ENCODE data around the gene NUP85. TPM values are rescaled to one million over a fixed set of nuclear protein-coding genes. Genes with fewer than 3 reads are reported as not detected.

Gene NUP85
- total RNA-seq, 1 experiment from 2014 or later, result 141 TPM

- peaks cover 32% of the 10 kb centered on the region for H3K4me1 ChIP-seq (ENCODE audit: control insufficient read depth, insufficient read depth, low read length)
- in situ Hi-C loops (cut with HindIII; ENCODE audit: low pct_unique_long_range_greater_than_20kb, low sequenced_read_pairs), result no loop called here
- no TSS peak for BruUV-seq (replicated peaks)
- no peaks in the 10 kb centered on the region for H3K27me3 ChIP-seq (ENCODE audit: control insufficient read depth, insufficient read depth, low read length)
- H3K9me3 ChIP-seq (ENCODE audit: control insufficient read depth, insufficient read depth, low read depth, low read length), result no peaks in the 10 kb centered on the region
- no peaks in the 10 kb centered on the region for H3K36me3 ChIP-seq (ENCODE audit: control insufficient read depth, insufficient read depth, low read length)
- peak overlapping the region; percentile 71 for H3K27ac ChIP-seq (ENCODE audit: low read length)
- peak; percentile 52 for DNase-seq (ENCODE audit: low read depth, low spot score)
- intact Hi-C loops (cut with micrococcal nuclease; ENCODE audit: unreplicated experiment), result no loop called here
- H3K4me3 ChIP-seq (ENCODE audit: low read depth in 2 of 2, low read length in 2 of 2), result no peak overlapping the region
- ATAC-seq, result peak; percentile 80
- TF ChIP-seq POLR2AphosphoS5 (IDR thresholded peaks at IDR 0.05; ENCODE audit: low read depth, low read length), result peak; percentile 39; the same call in 1 of the 2 replicates
- TF ChIP-seq TCF7L2 (IDR thresholded peaks at IDR 0.05; ENCODE audit: low read depth, low read length), result no peak
- ChIA-PET POLR2A (interaction anchor here (0.7 kb wide), 1 partner anchor 49 kb away, joined by 3 read pairs; no protein-coding TSS in a partner anchor), CTCF (interaction anchor here (0.5 to 0.8 kb wide), 2 partner anchors 46 to 104 kb away, joined by 3 read pairs; no protein-coding TSS in a partner anchor)
These were observed 46.1 kb upstream of the NUP85 start for GRCh38 chr17:75159196-75160031.

DNA sequence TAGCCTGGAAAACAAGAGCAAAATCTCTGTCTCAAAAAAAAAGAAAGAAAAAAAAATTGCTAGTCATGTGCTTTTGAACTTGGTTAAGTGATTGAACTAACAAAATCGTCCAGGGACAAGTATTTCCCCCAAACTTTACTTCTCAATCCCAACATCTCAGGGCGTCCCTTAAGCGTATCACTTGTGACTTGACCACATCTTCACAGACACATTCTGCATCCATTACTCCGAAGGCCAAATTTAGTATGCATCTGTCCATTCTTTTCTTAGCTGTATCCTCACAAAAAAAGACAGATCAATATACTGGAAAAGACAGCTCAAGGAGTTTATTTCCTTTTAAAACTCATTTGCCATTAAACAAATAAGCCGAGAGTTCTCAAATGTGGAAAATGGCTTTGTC is 45.3 kb upstream of the NUP85 start:
- Histone ChIP-seq H3K27me3 (ENCODE audit: control insufficient read depth, insufficient read depth, low read length) (no peaks in the 10 kb centered on the region), H3K4me1 (ENCODE audit: control insufficient read depth, insufficient read depth, low read length) (peaks cover 27% of the 10 kb centered on the region), H3K9me3 (ENCODE audit: control insufficient read depth, insufficient read depth, low read depth, low read length) (no peaks in the 10 kb centered on the region), H3K27ac (ENCODE audit: low read length) (peak overlapping the region; percentile 71), H3K36me3 (ENCODE audit: control insufficient read depth, insufficient read depth, low read length) (no peaks in the 10 kb centered on the region), H3K4me3 (ENCODE audit: low read depth in 2 of 2, low read length in 2 of 2) (no peak overlapping the region)
- no peak for DNase-seq (ENCODE audit: low read depth, low spot score)
- in situ Hi-C loops (cut with HindIII; ENCODE audit: low pct_unique_long_range_greater_than_20kb, low sequenced_read_pairs) (no loop called here), intact Hi-C loops (cut with micrococcal nuclease; ENCODE audit: unreplicated experiment) (no loop called here)
- CTCF ChIA-PET, result no interaction called here
- TF ChIP-seq REST (IDR thresholded peaks at IDR 0.05; ENCODE audit: insufficient read depth in 1 of 2, low read depth in 2 of 2, low read length in 1 of 2) (no peak), SIN3A (IDR thresholded peaks at IDR 0.05; ENCODE audit: borderline replicate concordance, insufficient read depth, low read depth, low read length) (no peak), TCF7L2 (IDR thresholded peaks at IDR 0.05; ENCODE audit: low read depth, low read length) (no peak), POLR2AphosphoS5 (IDR thresholded peaks at IDR 0.05; ENCODE audit: low read depth, low read length) (no peak)
- TF ChIP-seq, protein P1, sequence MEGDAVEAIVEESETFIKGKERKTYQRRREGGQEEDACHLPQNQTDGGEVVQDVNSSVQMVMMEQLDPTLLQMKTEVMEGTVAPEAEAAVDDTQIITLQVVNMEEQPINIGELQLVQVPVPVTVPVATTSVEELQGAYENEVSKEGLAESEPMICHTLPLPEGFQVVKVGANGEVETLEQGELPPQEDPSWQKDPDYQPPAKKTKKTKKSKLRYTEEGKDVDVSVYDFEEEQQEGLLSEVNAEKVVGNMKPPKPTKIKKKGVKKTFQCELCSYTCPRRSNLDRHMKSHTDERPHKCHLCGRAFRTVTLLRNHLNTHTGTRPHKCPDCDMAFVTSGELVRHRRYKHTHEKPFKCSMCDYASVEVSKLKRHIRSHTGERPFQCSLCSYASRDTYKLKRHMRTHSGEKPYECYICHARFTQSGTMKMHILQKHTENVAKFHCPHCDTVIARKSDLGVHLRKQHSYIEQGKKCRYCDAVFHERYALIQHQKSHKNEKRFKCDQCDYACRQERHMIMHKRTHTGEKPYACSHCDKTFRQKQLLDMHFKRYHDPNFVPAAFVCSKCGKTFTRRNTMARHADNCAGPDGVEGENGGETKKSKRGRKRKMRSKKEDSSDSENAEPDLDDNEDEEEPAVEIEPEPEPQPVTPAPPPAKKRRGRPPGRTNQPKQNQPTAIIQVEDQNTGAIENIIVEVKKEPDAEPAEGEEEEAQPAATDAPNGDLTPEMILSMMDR (IDR thresholded peaks at IDR 0.05), result no peak
- ATAC-seq, result no peak
- BruUV-seq (replicated peaks), result no TSS peak
- POLR2A ChIA-PET, result no interaction called here

DNA sequence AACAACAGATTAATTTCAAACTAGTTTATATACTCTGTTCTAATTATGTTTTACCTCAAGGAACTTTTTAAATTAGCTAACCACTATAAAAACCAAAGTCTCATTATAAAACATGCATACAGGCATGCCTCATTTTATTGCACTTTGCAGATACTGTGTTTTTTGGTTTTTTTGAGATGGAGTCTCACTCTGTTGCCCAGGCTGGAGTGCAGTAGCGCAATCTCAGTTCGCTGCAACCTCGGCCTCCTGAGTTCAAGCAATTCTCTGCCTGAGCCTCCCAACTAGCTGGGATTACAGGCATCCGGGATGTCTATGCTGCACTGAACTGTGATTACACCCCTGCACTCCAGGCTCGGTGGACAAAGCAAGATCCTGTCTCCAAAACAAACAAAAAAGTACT is 42.4 kb upstream of the NUP85 start:
- DNase-seq (ENCODE audit: low read depth, low spot score) (no peak), ATAC-seq (no peak)
- H3K27me3 ChIP-seq (ENCODE audit: control insufficient read depth, insufficient read depth, low read length), result no peaks in the 10 kb centered on the region
- TF ChIP-seq POLR2AphosphoS5 (IDR thresholded peaks at IDR 0.05; ENCODE audit: low read depth, low read length), result no peak
- TF ChIP-seq TCF7L2 (IDR thresholded peaks at IDR 0.05; ENCODE audit: low read depth, low read length), result no peak
- no peak for TF ChIP-seq REST (IDR thresholded peaks at IDR 0.05; ENCODE audit: insufficient read depth in 1 of 2, low read depth in 2 of 2, low read length in 1 of 2)
- TF ChIP-seq, protein P1 (IDR thresholded peaks at IDR 0.05), result no peak
- TF ChIP-seq SIN3A (IDR thresholded peaks at IDR 0.05; ENCODE audit: borderline replicate concordance, insufficient read depth, low read depth, low read length), result no peak
- in situ Hi-C loops (cut with HindIII; ENCODE audit: low pct_unique_long_range_greater_than_20kb, low sequenced_read_pairs), result no loop called here
- H3K36me3 ChIP-seq (ENCODE audit: control insufficient read depth, insufficient read depth, low read length), result peaks cover 5% of the 10 kb centered on the region; the same call in 1 of the 2 replicates
- intact Hi-C loops (cut with micrococcal nuclease; ENCODE audit: unreplicated experiment), result no loop called here
- no peaks in the 10 kb centered on the region for H3K9me3 ChIP-seq (ENCODE audit: control insufficient read depth, insufficient read depth, low read depth, low read length)
- no TSS peak for BruUV-seq (replicated peaks)
- peaks cover 22% of the 10 kb centered on the region for H3K4me1 ChIP-seq (ENCODE audit: control insufficient read depth, insufficient read depth, low read length)
- POLR2A ChIA-PET, result no interaction called here
- H3K4me3 ChIP-seq (ENCODE audit: low read depth in 2 of 2, low read length in 2 of 2), result no peak overlapping the region
- CTCF ChIA-PET, result no interaction called here
- H3K27ac ChIP-seq (ENCODE audit: low read length), result no peak overlapping the region
